Measurements from ENCODE around the gene AARS1.
"Not testable (repeated sequence)": the region's sequence is repeated elsewhere in the genome, so short reads cannot be mapped to it uniquely, and the experiment has no call there.

Gene AARS1

DNA sequence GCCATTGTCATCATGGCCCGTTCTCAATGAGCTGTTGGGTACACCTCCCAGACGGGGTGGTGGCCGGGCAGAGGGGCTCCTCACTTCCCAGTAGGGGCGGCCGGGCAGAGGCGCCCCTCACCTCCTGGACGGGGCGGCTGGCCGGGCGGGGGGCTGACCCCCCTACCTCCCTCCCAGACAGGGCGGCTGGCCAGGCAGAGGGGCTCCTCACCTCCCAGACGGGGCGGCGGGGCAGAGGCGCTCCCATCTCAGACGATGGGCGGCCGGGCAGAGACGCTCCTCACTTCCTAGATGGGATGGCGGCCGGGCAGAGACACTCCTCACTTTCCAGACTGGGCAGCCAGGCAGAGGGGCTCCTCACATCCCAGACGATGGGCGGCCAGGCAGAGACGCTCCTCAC is 64.7 kb downstream of the AARS1 start:
- DNase-seq (ENCODE audit: low spot score) = not testable (repeated sequence)

DNA sequence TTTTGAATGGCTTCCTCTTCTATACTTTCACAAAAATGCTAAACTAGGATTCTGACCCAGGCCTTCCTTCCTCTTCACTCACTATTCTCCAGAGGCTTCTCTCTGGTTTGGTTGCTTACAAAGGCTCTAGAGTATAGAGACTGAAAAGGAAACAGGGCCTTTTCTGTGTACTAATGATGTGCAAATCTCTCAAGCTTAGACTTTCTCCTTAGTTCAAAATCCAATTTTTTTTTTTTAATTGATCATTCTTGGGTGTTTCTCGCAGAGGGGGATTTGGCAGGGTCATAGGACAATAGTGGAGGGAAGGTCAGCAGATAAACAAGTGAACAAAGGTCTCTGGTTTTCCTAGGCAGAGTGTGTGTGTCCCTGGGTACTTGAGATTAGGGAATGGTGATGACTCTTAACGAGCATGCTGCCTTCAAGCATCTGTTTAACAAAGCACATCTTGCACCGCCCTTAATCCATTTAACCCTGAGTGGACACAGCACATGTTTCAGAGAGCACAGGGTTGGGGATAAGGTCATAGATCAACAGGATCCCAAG is 65.3 kb downstream of the AARS1 start:
- not testable (repeated sequence) for DNase-seq (ENCODE audit: low spot score)

DNA sequence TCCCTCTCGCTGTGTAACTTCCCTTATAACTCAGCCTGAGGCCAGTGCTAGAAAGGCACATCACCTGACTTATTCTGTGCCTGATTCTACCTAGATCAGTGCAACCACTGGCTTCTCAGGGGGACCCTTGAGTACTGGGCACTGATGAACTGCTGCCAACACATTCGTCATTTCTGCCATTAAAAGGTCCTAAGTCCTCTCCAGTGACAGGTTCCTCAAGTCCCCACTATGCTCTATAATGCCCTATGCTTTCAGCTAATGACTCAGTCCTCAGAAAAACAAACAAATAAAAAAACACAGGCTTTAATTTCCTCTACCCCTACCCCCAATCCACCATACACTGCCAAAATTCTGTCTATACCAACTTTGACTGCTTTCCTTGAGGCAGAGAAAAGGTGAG is 66.1 kb downstream of the AARS1 start:
- not testable (repeated sequence) for DNase-seq (ENCODE audit: low spot score)

DNA sequence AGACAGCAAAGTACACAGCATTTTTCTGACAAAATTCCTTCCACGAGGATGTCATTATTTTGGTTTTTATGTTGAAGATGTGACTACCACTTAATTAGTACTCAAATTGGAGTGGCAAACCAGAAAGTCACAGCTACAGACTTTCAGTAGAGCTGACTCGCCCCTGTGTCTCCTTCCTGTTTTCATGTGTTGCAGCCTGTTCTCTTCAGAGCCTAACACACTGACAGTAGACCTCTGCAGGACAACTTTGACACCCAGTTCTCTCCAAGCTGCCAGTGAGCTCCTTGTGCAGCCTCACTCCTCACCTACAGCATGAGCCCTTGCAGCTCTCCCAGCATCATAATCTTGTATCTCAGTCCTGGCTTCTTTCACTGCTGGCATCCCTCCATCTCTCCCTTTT is 66.7 kb downstream of the AARS1 start:
- DNase-seq (ENCODE audit: low spot score) = not testable (repeated sequence)

DNA sequence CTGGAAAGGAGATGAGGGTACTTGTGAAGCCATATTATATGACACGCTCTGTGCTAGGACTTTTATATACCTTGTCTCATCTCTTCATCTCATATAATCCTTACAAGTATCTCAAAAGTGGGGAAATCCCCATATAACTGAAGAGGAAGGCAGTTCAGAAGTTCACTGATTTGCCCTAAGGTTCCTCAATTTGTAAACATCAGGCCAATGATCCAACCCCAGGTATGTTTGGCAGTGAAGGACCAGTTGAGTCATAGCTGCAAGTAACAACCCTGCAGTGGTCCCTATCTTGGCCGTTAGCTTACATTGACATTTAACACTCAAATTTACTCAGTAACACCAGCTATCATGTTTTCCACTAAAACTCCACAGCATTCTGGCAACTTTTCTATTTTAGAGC is 70.7 kb downstream of the AARS1 start:
- DNase-seq (ENCODE audit: low spot score) = not testable (repeated sequence)

DNA sequence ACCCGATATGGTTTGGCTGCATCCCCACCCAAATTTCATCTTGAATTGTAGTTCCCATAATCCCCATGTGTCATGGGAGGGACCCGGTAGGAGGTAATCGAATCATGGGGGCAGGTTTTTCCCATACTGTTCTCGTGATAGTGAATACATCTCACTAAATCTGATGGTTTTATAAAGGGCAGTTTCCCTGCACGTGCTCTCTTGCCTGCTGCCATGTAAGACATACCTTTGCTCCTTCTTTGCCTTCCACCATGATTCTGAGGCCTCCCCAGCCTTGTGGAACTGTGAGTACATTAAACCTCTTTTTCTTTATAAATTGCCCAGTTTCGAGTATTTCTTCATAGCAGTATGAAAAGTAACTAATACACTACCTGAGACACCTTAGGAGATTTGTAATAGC is 82.9 kb downstream of the AARS1 start:
- DNase-seq (ENCODE audit: low spot score) = not testable (repeated sequence)

DNA sequence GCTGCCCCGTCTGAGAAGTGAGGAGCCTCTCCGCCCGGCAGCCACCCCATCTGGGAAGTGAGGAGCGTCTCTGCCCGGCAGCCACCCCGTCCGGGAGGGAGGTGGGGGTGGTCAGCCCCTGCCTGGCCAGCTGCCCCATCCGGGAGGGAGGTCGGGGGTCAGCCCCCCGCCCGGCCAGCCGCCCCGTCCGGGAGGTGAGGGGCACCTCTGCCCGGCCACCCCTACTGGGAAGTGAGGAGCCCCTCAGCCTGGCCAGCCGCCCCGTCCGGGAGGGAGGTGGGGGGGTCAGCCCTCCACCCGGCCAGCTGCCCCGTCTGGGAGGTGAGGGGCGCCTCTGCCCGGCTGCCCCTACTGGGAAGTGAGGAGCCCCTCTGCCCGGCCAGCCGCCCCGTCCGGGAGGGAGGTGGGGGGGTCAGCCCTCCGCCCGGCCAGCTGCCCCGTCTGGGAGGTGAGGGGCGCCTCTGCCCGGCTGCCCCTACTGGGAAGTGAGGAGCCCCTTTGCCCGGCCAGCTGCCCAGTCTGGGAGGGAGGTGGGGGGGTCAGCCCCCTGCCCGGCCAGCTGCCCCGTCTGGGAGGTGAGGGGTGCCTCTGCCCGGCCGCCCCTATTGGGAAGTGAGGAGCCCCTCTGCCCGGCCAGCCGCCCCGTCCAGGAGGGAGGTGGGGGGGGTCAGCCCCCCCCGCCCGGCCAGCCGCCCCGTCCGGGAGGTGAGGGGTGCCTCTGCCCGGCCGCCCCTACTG is 84.5 kb downstream of the AARS1 start:
- not testable (repeated sequence) for DNase-seq (ENCODE audit: low spot score)

DNA sequence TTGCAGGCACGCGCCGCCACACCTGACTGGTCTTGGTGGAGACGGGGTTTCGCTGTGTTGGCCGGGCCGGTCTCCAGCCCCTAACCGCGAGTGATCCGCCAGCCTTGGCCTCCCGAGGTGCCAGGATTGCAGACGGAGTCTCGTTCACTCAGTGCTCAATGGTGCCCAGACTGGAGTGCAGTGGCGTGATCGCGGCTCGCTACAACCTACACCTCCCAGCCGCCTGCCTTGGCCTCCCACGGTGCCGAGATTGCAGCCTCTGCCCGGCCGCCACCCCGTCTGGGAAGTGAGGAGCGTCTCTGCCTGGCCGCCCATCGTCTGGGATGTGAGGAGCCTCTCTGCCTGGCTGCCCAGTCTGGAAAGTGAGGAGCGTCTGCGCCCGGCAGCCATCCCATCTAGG is 85.3 kb downstream of the AARS1 start:
- not testable (repeated sequence) for DNase-seq (ENCODE audit: low spot score)

DNA sequence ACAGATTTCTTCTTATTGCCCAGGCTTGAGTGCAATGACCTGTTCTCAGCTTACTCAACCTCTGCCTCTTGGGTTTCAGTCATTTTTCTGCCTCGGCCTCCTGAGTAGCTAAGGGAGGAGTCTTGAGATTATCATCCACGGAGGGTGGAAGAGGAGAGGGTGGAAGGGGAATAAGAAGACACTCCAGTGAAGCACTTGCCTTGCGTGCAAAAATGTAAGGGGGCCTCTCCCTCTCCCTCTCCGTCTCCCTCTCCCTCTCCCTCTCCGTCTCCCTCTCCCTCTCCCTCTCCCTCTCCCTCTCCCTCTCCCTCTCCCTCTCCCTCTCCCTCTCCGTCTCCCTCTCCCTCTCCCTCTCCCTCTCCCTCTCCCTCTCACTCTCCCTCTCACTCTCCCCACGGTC is 85.8 kb downstream of the AARS1 start:
- not testable (repeated sequence) for DNase-seq (ENCODE audit: low spot score)

Data from kidney capillary endothelial cell (primary cell).